Spinal cord (tissue), 10 donors: ENCODE data around the gene SSU72. TPM values are rescaled to one million over a fixed set of nuclear protein-coding genes. Genes with fewer than 3 reads are reported as not detected.
"Not testable (repeated sequence)": the region's sequence is repeated elsewhere in the genome, so short reads cannot be mapped to it uniquely, and the experiment has no call there.

ENCODE experiments used
- DNase-seq, 6 donors: peaks; one replicate each; pipeline versions ENCODE4 v3.0.0 to v3.0.0-alpha.2; 2013 to 2015; ENCODE audit warnings: low spot score in 6 of 6, low read depth in 4 of 6
- H3K27ac ChIP-seq: one replicate; pipeline ENCODE4 v1.5.1; 2013; ENCODE audit warnings: low read depth, low read length, control low read depth
- H3K27me3 ChIP-seq: one replicate; pipeline ENCODE4 v1.6.1; 2013; ENCODE audit warnings: low read length; ENCODE audit not compliant: control insufficient read depth, insufficient read depth
- H3K36me3 ChIP-seq: one replicate; pipeline ENCODE4 v1.6.1; 2013; ENCODE audit warnings: low read length; ENCODE audit not compliant: control insufficient read depth, insufficient read depth
- H3K4me1 ChIP-seq: one replicate; pipeline ENCODE4 v1.6.1; 2013; ENCODE audit warnings: low read length; ENCODE audit not compliant: control insufficient read depth, insufficient read depth
- H3K4me3 ChIP-seq: one replicate; pipeline ENCODE4 v1.5.1; 2013; ENCODE audit warnings: low read depth, low read length, control low read depth
- H3K9me3 ChIP-seq: one replicate; pipeline ENCODE4 v1.6.1; 2013; ENCODE audit warnings: low read length; ENCODE audit not compliant: control insufficient read depth, insufficient read depth
- WGBS: methylation state at CpG from one replicate; pipeline ENCODE4 v1.1.5; 2013; ENCODE audit warnings: missing lambda C conversion rate; ENCODE audit not compliant: insufficient coverage; 5-methylcytosine and 5-hydroxymethylcytosine counted together
- polyA plus RNA-seq, 2 donors: library from polyadenylated mRNA; unstranded; fragments of 120-200 nt; gene quantifications; one replicate each; pipeline ENCODE4 v1.2.1, GENCODE V29; 2013; ENCODE audit not compliant: insufficient read length in 2 of 2
- total RNA-seq, 2 donors: library from RNA; depleted of rRNA in 1 of 2; stranded (reverse); fragments of 120-200 nt in 1 of 2; fragments of >200 nt in 1 of 2; gene quantifications; one replicate each; pipeline versions ENCODE4 v1.2.3 to v1.2.4, GENCODE V29; 2013 to 2014
- donor health status: healthy.

Gene SSU72
- total and polyA plus RNA-seq, 4 donors, result 42.1 to 121 (median 83.3) TPM

DNA sequence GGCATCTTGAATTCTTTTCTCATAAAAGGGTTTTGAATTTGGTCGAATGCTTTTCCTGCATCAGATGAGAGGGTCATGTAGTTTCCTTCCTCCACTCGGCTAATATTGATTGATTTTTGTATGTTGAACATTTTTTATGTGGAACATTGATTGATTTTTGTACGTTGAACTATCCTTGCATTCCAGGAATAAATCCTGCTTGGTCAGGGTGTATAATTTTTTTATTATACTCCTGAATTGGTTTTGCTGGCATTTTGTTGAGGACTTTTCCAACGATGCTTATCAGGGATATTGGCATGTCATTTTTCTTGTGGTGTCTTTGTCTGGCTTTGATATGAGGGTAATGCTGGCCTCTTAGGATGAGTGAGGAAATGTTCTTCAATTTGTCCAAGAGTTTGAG lies 42.7 kb downstream of the SSU72 start:
- DNase-seq, result no peak
- Histone ChIP-seq H3K9me3 (peaks cover 1% of the 10 kb centered on the region), H3K4me3 (no peak overlapping the region), H3K27ac (no peak overlapping the region), H3K36me3 (peaks cover 78% of the 10 kb centered on the region), H3K27me3 (no peaks in the 10 kb centered on the region), H3K4me1 (no peaks in the 10 kb centered on the region)
- 100% methylated on average over 2 of the region's 4 CpGs for WGBS

DNA sequence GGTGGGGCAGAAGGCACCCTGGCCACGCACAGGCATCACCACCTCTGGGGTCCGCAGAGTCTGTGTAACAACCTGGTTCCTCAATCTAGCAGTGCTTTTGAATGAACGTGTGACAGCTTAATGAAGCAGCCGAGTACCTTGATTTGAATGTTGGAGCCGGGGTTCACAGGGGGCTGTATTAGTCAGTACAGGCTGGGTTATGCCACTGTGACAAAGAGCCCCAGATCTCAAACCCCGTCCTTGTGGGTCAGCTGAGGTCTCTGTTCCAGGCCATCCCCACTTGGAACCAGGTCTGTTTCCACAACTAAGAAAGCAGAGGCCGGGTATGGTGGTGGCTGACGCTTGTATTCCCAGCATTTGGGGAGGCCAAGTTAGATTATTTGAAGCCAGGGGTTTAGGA lies 44.7 kb downstream of the SSU72 start:
- DNase-seq, result no peak
- no peaks in the 10 kb centered on the region for H3K4me1 ChIP-seq
- peaks cover 77% of the 10 kb centered on the region for H3K36me3 ChIP-seq
- peaks cover 1% of the 10 kb centered on the region for H3K9me3 ChIP-seq
- no peak overlapping the region for H3K27ac ChIP-seq
- H3K27me3 ChIP-seq, result no peaks in the 10 kb centered on the region
- H3K4me3 ChIP-seq, result no peak overlapping the region
- WGBS, result 97% methylated on average over 7 of the region's 8 CpGs

DNA sequence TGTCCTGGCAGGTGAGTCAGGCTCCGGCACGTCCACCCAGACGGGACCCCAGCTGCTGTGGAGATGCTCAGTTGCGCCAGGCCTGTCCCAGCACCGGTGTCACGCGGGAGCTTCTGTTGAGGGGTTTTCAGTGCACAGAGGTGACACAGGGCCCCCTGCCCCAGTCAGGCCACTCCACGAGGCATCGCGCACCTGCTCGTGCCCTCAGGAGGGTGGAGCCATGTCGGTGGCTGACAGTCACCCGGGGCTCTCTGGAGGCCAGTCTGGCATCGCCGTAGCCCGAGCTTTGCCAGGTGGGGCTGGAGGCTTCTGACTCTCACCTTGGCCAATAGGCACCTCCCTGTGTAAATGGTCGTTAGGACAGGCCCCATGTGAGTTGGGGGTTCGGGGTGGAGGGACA lies 45.3 kb downstream of the SSU72 start:
- DNase-seq, result no peak
- Histone ChIP-seq H3K27me3 (no peaks in the 10 kb centered on the region), H3K9me3 (peaks cover 1% of the 10 kb centered on the region), H3K36me3 (peaks cover 75% of the 10 kb centered on the region), H3K27ac (no peak overlapping the region), H3K4me1 (no peaks in the 10 kb centered on the region), H3K4me3 (no peak overlapping the region)
- 98% methylated on average over 14 of the region's 18 CpGs for WGBS

GRCh38 chr1:1528301-1529267 lies 46.1 kb downstream of the SSU72 start:
- H3K36me3 ChIP-seq, result peaks cover 73% of the 10 kb centered on the region

DNA sequence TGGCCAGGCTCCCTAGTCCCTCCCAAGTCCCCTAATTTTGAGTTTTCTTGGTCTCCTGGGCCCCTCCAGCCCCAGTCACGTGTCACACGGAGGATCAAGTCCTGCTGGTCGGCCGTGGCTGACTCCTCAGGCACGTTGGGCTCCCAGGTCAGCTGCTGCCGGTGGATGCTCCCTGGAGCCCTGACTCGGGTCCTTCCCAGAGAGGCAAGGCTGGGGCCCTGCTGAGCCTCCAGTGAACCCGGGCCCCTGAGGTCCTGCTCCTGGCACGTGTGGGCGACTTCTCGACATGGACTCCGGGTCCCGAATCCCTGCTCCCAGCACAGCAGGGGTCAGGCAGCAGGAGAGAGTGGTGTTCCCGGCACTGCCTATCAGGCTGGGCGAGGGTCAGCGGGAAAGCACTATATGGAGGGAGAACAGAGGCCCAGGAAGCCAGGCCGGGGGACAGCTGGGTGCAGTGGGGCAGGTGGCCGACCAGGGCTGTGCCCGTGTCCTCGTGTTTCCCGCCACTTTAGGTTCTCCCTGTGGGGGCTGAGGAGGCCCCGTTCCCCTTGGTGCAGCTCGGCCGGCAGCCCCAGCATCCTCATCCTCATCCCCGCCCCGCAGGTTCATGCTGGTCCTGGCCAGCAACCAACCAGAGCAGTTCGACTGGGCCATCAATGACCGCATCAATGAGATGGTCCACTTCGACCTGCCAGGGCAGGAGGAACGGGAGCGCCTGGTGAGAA lies 47.4 kb downstream of the SSU72 start:
- no peak overlapping the region for H3K4me3 ChIP-seq
- H3K27me3 ChIP-seq, result no peaks in the 10 kb centered on the region
- H3K9me3 ChIP-seq, result peaks cover 1% of the 10 kb centered on the region
- H3K36me3 ChIP-seq, result peaks cover 74% of the 10 kb centered on the region
- WGBS, result 88% methylated on average over 30 of the region's 31 CpGs
- H3K4me1 ChIP-seq, result no peaks in the 10 kb centered on the region
- H3K27ac ChIP-seq, result no peak overlapping the region
- DNase-seq, result no peak

More at GRCh38 chr1:1528301-1529267, 46.1 kb downstream of the SSU72 start:
- Histone ChIP-seq H3K27ac (no peak overlapping the region), H3K4me3 (no peak overlapping the region), H3K9me3 (peaks cover 1% of the 10 kb centered on the region), H3K27me3 (no peaks in the 10 kb centered on the region), H3K4me1 (no peaks in the 10 kb centered on the region)
- no peak for DNase-seq
- WGBS, result 88% methylated on average over 34 of the region's 37 CpGs

DNA sequence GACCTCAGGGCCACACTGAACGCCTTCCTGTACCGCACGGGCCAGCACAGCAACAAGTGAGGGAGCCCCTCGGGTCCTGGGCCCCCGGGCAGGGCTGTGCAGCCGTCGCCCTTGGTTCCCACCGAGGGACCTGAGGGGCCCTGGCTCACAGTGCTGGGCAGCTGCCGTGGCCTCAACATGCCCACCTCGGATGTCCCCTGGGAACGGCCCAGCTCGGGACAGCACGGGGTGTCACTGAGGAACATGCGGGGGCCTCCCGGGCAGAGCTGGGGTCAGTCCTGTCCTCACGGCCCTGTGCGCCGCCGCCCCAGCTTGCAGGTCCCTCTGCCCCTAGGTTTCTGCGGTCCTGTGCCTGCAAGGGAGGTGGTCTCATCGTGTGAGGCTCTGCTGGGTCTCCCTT lies 48.2 kb downstream of the SSU72 start:
- not testable (repeated sequence) for H3K4me3 ChIP-seq, DNase-seq, H3K27me3 ChIP-seq, H3K4me1 ChIP-seq, H3K9me3 ChIP-seq, H3K27ac ChIP-seq
- WGBS, result 96% methylated on average over 6 of the region's 21 CpGs
- peaks cover 77% of the 10 kb centered on the region for H3K36me3 ChIP-seq

DNA sequence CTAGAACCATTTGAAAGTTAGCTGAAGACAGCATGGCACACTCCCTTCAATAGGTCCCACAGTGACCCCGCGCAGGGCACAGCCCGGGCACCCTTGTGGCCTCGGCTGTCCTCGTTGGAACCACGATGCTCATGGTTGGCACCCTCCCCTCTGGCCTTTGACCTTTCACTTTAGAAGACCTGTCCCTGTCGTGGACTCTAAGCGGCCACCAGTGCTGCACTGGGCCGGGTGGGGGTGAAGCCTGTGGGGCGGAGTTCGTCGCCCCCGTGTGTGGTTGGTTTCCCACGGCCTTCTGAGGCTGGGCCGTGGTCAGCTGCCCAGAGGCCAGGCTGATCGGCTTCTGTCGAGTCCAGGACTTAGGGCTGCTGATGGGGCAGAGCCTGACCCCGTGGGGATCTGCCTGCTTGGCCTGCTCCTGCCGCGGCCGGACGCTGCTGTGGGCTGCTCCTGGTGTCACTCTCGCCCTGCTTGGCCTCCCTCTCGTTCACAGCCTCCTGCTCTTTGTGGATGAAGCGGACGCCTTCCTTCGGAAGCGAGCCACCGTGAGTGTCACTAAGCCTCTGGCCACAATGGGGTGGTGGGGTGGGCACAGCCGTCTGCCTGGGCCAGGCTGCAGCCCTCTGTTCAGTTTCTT lies 49.8 kb downstream of the SSU72 start:
- DNase-seq, H3K9me3 ChIP-seq, H3K4me3 ChIP-seq, H3K4me1 ChIP-seq, H3K27ac ChIP-seq, H3K27me3 ChIP-seq: not testable (repeated sequence)
- H3K36me3 ChIP-seq, result peaks cover 88% of the 10 kb centered on the region
- 96% methylated on average over 22 of the region's 30 CpGs for WGBS

DNA sequence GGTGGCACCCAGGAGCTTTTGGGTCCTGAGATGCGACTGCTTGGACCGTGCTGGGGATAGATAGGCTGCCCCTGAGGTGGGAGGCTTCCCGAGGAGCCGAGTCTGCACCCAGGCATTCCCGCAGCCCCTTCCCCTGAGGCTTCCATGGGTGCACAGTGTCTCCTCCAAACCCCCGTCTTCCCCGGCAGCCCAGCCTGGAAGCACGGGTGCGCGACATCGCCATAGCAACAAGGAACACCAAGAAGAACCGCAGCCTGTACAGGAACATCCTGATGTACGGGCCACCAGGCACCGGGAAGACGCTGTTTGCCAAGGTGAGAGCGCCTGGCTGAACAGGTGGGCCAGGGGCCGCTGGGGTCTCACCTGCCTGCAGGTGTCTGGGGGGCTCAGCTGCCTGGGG lies 51.0 kb downstream of the SSU72 start:
- 71% methylated on average over 15 of the region's 17 CpGs for WGBS
- not testable (repeated sequence) for H3K4me1 ChIP-seq, H3K27ac ChIP-seq, DNase-seq, H3K27me3 ChIP-seq, H3K9me3 ChIP-seq, H3K4me3 ChIP-seq
- H3K36me3 ChIP-seq, result peaks cover 82% of the 10 kb centered on the region

- H3K9me3 ChIP-seq, H3K4me1 ChIP-seq, H3K27ac ChIP-seq, H3K4me3 ChIP-seq, DNase-seq, H3K27me3 ChIP-seq: not testable (repeated sequence)
- H3K36me3 ChIP-seq, result peaks cover 82% of the 10 kb centered on the region
- 96% methylated on average over 19 of the region's 31 CpGs for WGBS
Observed at GRCh38 chr1:1523226-1523625, 51.4 kb downstream of the SSU72 start.
